ENCODE data around the gene NFE2.

NFE2 gene

GRCh38 chr12:54249489-54249888, 51.3 kb downstream of the NFE2 start:
- DNase-seq, result no peak

DNA sequence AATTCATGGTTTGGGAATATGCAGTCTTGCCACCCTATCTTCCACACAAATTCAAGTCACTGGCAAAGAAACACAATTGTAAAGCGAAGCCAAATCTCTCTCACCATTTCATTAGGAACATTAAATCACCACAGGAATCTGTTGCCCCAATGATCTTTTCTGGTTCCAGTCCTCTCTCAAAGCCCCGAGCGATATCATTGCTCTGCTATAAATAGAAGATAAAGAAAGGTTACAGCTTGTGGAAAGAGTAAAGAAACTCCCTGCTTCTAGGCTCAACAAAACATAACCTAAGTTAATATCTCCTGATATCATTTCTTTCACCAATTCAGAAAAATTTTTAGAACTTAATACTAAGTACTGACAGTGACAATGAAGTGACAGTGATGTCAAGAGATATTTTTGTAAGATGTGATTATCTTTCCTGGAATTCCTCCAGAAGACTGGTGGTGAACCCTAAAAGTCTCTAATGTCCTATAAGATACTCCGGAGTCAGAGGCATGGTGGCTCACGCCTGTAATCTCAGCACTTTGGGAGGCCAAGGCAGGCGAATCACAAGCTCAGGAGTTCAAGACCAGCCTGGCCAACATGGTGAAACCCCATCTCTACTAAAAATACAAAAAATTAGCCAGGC, 54.7 kb downstream of the NFE2 start:
- DNase-seq, result no peak

All from right kidney (tissue), 1 donor.